Choroid plexus epithelial cell (primary cell): ENCODE results near the gene PDE6C.
"Not testable (repeated sequence)": the region's sequence is repeated elsewhere in the genome, so short reads cannot be mapped to it uniquely, and the experiment has no call there.

ENCODE experiments used
- DNase-seq: peaks from one replicate; pipeline ENCODE4 v3.0.0-alpha.2; 2010; ENCODE audit warnings: low read depth
- H3K4me3 ChIP-seq: 2 replicates; pipeline ENCODE4 v1.5.1; 2011; ENCODE audit warnings: low read depth, mild to moderate bottlenecking, control low read depth, low read length, moderate library complexity
- TF ChIP-seq, protein P1 (sequence below): conservative IDR thresholded peaks from 2 replicates; pipeline ENCODE4 v1.5.1; 2011; ENCODE audit warnings: low read depth, mild to moderate bottlenecking, control low read depth, inconsistent platforms, low read length, moderate library complexity

The PDE6C gene

DNA sequence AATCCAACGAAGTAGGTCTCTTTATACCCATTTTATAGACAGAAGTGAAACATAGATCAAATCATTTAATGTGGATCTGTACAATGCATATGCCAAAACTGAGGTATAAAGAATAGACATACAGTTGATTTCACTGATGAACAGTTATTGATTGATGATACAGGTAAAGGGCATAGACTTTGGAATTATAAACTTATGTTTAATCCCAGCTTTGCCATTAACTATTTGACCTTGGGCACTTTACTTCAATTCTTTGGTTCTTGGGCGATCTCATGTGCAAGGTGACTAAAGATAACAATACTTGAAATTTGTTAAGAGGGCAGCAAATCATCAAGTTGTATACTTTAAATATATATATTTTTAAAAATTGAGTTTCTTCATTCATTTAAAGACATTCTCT lies 61.5 kb downstream of the PDE6C start:
- no peak overlapping the region for H3K4me3 ChIP-seq
- no peak for DNase-seq
- TF ChIP-seq, protein P1, sequence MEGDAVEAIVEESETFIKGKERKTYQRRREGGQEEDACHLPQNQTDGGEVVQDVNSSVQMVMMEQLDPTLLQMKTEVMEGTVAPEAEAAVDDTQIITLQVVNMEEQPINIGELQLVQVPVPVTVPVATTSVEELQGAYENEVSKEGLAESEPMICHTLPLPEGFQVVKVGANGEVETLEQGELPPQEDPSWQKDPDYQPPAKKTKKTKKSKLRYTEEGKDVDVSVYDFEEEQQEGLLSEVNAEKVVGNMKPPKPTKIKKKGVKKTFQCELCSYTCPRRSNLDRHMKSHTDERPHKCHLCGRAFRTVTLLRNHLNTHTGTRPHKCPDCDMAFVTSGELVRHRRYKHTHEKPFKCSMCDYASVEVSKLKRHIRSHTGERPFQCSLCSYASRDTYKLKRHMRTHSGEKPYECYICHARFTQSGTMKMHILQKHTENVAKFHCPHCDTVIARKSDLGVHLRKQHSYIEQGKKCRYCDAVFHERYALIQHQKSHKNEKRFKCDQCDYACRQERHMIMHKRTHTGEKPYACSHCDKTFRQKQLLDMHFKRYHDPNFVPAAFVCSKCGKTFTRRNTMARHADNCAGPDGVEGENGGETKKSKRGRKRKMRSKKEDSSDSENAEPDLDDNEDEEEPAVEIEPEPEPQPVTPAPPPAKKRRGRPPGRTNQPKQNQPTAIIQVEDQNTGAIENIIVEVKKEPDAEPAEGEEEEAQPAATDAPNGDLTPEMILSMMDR: no peak

DNA sequence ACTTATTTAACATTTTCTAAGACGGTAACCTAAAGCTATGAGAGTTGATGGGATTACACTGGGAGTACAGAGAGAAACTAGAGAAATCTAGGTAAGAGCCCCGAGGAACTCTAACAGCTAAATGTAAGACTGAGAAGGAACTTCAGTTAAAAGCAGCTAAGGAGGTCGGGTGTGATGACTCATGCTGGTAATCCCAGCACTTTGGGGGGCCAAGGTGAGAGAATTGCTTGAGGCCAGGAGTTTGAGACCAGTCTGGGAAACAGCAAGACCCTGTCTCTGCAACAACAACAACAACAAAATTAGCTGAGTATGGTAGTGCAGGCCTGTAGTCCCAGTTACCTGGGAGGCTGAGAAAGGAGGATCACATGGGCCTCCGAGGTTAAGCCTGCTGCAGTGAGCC lies 66.0 kb downstream of the PDE6C start:
- TF ChIP-seq, protein P1: no peak
- no peak overlapping the region for H3K4me3 ChIP-seq
- DNase-seq: peak; percentile 5

- no peak overlapping the region for H3K4me3 ChIP-seq
- DNase-seq: no peak
- TF ChIP-seq, protein P1: no peak
These were observed 66.7 kb downstream of the PDE6C start for GRCh38 chr10:93678805-93679587.

DNA sequence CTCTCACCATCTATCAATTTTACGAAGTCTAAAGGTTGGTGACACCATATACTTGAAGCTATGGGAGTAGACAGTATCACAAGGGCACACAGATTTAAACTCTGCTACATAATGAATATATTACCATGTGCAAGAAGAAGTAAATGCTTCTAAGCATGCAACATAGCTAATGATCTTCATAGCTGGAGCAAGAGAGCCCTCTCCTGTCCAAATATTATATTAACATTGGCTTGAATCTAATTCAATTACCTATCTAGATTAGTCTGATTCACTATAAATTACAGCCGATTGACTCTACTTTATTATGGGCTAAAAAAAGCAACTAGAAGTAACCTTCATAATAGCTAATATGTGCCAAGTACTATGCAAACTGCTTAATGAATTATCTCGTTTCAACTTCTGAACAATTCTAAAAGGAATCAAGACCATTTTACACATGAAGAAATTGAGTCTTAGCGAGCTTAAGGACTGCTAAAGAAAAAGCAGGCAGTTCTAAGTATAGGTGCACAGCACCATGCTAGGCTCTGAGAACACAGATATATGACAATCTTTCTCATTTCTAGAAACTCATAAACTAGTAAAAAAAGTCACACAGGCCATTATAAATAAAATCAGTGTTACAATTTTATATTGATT lies 68.2 kb downstream of the PDE6C start:
- TF ChIP-seq, protein P1: peak; percentile 47
- H3K4me3 ChIP-seq: no peak overlapping the region
- peak; percentile 68 for DNase-seq

GRCh38 chr10:93687737-93688136 lies 75.4 kb downstream of the PDE6C start:
- H3K4me3 ChIP-seq: no peak overlapping the region
- TF ChIP-seq, protein P1: no peak
- DNase-seq: no peak

- DNase-seq: peak; percentile 4
- no peak overlapping the region for H3K4me3 ChIP-seq
- TF ChIP-seq, protein P1: no peak
These were observed 83.4 kb downstream of the PDE6C start for GRCh38 chr10:93695740-93696139.

DNA sequence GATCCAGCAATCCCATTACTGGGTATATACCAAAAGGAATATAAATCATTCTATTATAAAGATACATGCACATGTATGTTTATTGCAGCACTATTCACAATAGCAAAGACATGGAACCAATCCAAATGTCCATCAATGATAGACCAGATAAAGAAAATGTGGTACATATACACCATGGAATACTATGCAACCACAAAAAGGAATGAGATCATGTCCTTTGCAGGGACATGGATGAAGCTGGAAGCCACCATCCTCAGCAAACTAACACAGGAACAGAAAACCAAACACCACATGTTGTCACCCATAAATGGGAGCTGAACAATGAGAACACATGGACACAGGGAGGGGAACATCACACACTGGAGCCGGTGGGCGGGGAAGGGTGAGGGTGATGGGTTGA lies 84.2 kb downstream of the PDE6C start:
- DNase-seq, H3K4me3 ChIP-seq: not testable (repeated sequence)
